GM12873 (cell line): ENCODE results near the gene MEGF10.

Experiments used
- TF ChIP-seq, protein P1 (sequence below): IDR thresholded peaks from 2 replicates; pipeline ENCODE4 v1.5.1; 2012; ENCODE audit warnings: low read depth, mild to moderate bottlenecking, moderate library complexity, low read length, control low read depth; ENCODE audit not compliant: insufficient read depth; ENCODE audit errors: missing control alignments

The MEGF10 gene

DNA sequence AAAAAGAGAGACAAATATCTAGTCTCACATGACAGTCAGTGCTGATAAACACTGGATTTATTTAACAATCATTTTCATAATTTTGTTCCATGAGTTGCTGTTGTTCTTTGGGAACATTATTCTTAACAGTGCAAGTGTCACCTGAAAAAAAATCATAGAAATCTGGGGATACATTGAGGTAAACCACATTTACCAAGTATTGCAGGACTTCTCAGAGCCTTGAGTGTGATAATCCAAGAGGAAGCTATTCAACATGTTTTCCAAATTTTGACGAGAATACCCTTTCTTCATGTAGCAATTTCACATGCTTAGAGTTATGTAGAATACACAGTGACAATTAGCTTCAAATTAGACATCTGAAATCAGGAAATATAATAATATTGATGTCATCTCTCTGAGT lies 108.5 kb downstream of the MEGF10 start:
- TF ChIP-seq, protein P1, sequence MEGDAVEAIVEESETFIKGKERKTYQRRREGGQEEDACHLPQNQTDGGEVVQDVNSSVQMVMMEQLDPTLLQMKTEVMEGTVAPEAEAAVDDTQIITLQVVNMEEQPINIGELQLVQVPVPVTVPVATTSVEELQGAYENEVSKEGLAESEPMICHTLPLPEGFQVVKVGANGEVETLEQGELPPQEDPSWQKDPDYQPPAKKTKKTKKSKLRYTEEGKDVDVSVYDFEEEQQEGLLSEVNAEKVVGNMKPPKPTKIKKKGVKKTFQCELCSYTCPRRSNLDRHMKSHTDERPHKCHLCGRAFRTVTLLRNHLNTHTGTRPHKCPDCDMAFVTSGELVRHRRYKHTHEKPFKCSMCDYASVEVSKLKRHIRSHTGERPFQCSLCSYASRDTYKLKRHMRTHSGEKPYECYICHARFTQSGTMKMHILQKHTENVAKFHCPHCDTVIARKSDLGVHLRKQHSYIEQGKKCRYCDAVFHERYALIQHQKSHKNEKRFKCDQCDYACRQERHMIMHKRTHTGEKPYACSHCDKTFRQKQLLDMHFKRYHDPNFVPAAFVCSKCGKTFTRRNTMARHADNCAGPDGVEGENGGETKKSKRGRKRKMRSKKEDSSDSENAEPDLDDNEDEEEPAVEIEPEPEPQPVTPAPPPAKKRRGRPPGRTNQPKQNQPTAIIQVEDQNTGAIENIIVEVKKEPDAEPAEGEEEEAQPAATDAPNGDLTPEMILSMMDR: no peak

DNA sequence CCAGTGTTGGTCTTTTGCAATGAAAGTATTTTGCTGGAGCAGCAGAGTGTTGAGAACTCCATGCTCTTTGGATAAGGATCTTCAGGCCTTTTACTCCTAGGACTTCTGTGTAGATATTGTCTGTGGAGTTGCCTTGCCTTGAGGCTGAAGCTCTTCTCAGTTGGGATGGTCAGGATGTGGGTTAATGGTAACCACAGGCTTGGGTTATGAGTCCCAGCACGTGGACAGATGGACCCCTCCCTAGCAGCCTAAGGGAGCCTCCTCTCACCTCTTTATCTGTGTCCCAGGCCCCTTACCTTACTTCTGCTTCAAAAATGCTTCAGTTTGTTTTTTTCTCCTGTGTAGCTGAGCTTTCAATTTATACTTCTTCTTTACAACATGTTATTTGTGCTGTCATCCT lies 109.9 kb downstream of the MEGF10 start:
- TF ChIP-seq, protein P1: no peak

DNA sequence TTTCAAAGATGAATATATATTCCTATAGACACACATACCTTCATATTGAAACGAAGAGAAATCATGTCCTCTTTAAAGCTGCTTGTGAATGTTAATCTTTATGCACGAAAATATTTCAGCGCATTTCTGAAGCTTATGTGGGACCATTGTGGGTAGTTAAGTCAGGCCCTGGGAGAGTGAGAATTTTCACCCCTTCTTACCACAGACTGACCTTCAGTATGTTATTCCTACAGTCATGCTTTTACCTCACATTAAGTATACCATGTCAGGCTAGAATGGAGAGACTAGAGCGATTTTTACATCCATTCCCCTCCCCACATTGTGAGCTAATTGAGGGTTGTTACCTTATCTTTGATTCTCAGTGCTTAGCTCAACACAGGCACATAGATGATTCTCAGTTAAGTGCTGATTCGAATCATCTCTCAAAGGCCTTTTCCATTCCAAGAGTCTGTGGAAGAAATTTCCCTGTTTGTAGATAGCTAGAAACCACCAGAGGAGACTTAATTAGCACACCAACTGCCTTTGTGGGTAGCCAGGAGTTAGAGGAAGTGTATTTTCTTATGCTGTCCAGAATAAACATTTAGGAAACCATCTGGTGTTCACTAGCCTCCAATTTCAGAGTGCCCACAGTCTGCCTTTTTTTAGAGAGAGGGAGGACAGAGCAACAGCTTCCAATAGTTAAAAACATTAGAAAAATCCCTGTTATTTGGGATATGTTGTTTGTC lies 110.5 kb downstream of the MEGF10 start:
- TF ChIP-seq, protein P1: no peak

DNA sequence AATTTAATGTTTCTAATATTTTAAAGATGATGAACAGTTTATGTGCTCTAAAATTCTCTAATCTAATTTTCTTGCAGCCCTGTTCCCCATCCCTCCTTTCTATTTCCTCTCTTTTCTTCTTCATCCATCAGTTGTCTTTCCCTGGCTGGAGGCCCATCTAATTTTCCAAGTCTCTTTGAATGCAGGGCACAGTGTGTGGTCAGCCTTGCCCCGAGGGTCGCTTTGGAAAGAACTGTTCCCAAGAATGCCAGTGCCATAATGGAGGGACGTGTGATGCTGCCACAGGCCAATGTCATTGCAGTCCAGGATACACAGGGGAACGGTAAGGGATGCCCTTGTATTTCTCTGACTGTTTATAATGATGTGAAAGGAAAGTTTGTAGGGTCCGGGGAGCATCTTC lies 111.8 kb downstream of the MEGF10 start:
- TF ChIP-seq, protein P1: no peak

DNA sequence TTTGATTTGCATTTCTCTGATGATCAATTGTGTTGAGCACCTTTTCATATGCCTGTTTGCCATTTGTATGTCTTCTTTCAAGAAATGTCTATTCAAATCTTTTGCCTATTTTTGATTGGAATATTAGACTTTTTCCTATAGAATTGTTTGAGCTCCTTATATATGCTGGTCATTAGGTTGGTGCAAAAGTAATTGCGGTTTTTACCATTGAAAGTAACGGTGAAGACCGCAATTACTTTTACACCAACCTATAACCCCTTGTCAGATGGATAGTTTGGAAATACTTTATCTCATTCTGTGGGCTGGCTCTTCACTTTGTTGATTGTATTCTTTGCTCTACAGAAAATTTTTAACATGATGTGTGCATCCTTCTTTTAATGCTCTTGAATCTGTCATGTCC lies 113.6 kb downstream of the MEGF10 start:
- TF ChIP-seq, protein P1: no peak

DNA sequence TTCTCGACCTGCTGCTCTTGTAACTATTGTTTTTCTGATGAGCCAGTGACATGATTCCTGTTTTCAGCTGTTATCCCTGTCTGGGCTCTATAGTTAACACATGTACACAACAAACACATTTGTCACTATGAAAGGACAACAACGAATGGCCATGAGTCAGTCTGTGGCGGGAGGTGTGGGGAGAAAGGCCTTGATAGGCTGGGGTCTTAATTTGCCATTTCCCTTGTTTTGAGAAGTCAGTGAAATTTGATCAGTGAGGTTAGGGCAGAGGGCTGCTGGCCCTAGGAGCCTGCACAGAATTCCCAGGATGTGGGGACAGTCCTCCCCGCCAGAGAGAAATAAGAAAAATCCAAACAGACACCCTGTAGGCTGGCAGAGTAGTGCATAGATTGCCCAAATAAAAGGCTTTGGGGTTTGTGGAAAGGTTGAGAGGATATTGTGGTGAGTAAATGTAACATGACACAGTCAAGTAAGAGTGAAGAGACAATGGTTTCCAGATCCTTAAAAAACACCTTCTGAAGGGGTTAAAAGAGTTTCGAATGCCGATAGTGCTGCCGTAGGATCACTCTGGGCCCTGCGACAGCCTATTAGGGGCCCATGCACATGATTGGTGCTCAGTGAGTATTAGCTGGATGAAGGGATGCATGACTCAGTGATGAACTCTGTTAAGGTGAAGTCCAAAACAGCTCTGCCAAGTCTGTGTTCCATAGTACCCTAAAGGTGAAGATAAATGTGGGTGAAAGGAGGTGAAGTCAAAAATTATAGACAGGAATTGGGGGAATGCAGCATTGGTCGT lies 115.9 kb downstream of the MEGF10 start:
- TF ChIP-seq, protein P1: no peak

DNA sequence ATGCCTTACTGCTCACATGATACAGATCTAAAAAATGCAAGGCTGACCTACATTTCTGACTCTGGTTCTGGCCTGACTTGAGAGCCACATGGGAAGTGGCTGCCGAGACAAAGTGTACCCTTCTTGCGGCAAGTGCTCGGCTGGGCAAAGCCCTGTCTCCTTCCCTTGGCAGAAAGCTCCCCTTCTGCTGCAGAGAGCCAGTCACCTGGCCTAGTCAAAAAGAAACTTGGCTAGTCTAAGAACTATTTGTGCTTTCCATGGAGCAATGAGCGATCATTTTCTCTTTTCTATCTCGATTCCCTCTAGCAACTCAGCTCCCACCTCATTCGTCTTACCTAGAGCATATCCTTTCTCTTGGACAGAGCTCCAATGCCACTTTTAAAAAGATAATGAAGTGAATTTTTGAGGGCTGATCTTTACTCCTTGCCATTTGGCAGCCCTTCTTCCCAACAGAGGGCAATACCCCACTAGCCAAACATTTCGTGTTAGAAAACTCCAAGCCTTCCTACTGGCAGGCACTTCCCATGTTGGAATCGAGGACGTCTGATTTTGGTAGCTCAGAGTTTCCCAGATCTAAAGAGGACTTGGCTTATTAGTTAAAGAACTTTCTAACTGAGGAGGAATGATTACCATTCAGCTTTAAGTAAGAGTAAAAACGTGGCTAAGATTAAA lies 118.8 kb downstream of the MEGF10 start:
- TF ChIP-seq, protein P1: no peak
